SK-N-MC (cell line): Measurements from ENCODE around the gene SIMC1.

Source experiments
- EZH2 ChIP-seq: fragments of 200-600 bp; sonication (generic); IDR thresholded peaks from one replicate; pipeline ENCODE4 v1.6.1; 2017; ENCODE audit warnings: antibody characterized with exemption
- FOXP2 ChIP-seq: optimal IDR thresholded peaks from 2 replicates; pipeline ENCODE3; 2011; ENCODE audit warnings: mild to moderate bottlenecking, moderate library complexity; ENCODE audit not compliant: insufficient read depth; ENCODE audit errors: extremely low read length, control extremely low read depth
- POLR2AphosphoS5 ChIP-seq: IDR thresholded peaks from 2 replicates; pipeline ENCODE4 v1.6.1; 2012; ENCODE audit warnings: mild to moderate bottlenecking, low read depth, low read length, borderline replicate concordance

DNA sequence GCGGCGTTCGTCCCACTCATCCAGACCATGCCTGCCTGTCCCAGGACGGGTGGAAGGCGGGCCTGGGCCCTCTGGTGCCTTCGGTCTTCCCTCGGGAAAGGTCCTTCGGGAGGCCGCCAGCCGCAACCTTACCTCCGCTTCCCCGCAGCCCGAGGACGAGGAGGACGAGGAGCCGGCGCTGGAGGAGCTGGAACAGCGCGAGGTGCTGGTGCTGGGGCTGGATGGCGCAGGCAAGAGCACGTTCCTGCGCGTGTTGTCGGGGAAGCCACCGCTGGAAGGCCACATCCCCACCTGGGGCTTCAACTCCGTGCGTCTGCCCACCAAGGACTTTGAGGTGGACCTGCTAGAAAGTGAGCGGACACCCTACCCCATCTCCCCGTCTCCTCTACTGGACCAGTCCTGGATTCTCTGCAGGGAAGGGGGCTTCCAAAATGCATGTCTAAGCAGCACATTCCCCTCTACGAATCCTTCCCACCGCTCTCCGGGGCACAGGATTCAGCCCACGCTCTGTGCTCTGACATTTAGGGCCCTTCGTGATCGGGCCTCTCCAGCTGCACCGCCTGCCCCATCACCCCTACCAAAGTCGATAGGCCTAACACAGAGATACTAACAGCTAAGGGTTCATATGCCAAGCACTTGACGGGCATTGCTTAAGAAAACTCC is 128.1 kb downstream of the SIMC1 start:
- no peak for TF ChIP-seq POLR2AphosphoS5
- no peak for TF ChIP-seq EZH2
- TF ChIP-seq FOXP2, result no peak
